Measurements from ENCODE around the gene ETV7. TPM values are rescaled to one million over a fixed set of nuclear protein-coding genes. Genes with fewer than 3 reads are reported as not detected.
"Not testable (repeated sequence)": the region's sequence is repeated elsewhere in the genome, so short reads cannot be mapped to it uniquely, and the experiment has no call there.

The ETV7 gene
- total and polyA plus RNA-seq, 8 donors: 0.16 to 4.6 (median 1.1) TPM

GRCh38 chr6:36340306-36340617 is 47.2 kb downstream of the ETV7 start:
- no peak for TF ChIP-seq CTCF (IDR thresholded peaks at IDR 0.05)
- H3K27me3 ChIP-seq: no peaks in the 10 kb centered on the region
- 65 to 71% methylated on average over 12 of the region's 12 CpGs for WGBS, 2 donors
- DNase-seq (no peak), ATAC-seq (no peak), FAIRE-seq (no peak)
- no peaks in the 10 kb centered on the region for H3K9me3 ChIP-seq
- peak overlapping the region in 1 of 4 donors; percentile 27 for H3K27ac ChIP-seq
- no peaks in the 10 kb centered on the region for H3K4me1 ChIP-seq
- no peaks in the 10 kb centered on the region for H3K36me3 ChIP-seq
- no peak overlapping the region for H3K4me3 ChIP-seq
- intact Hi-C loops (cut with DNase I): no loop called here

GRCh38 chr6:36339146-36339545 is 48.3 kb downstream of the ETV7 start:
- WGBS, 2 donors: 73 to 80% methylated on average over 12 of the region's 12 CpGs
- Histone ChIP-seq H3K9me3 (no peaks in the 10 kb centered on the region), H3K4me1 (peaks cover 0 to 10% (median 4%) of the 10 kb centered on the region in 3 donors), H3K4me3 (no peak overlapping the region), H3K36me3 (no peaks in the 10 kb centered on the region), H3K27ac (no peak overlapping the region), H3K27me3 (no peaks in the 10 kb centered on the region)
- FAIRE-seq (no peak), DNase-seq (no peak), ATAC-seq (no peak)
- intact Hi-C loops (cut with DNase I): no loop called here
- TF ChIP-seq CTCF (IDR thresholded peaks at IDR 0.05): no peak

- H3K4me1 ChIP-seq: peaks cover 0 to 14% (median 13%) of the 10 kb centered on the region in 3 donors
Observed at GRCh38 chr6:36338223-36338622, 49.2 kb downstream of the ETV7 start.

GRCh38 chr6:36337814-36338213 is 49.7 kb downstream of the ETV7 start:
- no peaks in the 10 kb centered on the region for H3K36me3 ChIP-seq
- H3K27ac ChIP-seq: no peak overlapping the region
- no peak for FAIRE-seq
- DNase-seq: no peak
- WGBS, 2 donors: 95 to 97% methylated on average over 1 of the region's 1 CpG
- ATAC-seq: no peak
- intact Hi-C loops (cut with DNase I): no loop called here
- no peaks in the 10 kb centered on the region for H3K27me3 ChIP-seq
- TF ChIP-seq CTCF (IDR thresholded peaks at IDR 0.05): no peak
- peaks cover 0 to 16% (median 16%) of the 10 kb centered on the region in 3 donors for H3K4me1 ChIP-seq
- H3K9me3 ChIP-seq: no peaks in the 10 kb centered on the region
- no peak overlapping the region for H3K4me3 ChIP-seq

More at GRCh38 chr6:36338223-36338622, 49.2 kb downstream of the ETV7 start:
- H3K36me3 ChIP-seq; H3K27ac ChIP-seq; H3K9me3 ChIP-seq; H3K27me3 ChIP-seq; H3K4me3 ChIP-seq; FAIRE-seq; intact Hi-C loops (cut with DNase I); DNase-seq; ATAC-seq: not testable (repeated sequence)
- WGBS, 2 donors: 48 to 85% methylated on average over 1 of the region's 1 CpG

- peak within 1 kb of the TSS in 2 of 4 donors; percentile 50 to 86 for H3K27ac ChIP-seq
- no peaks in the 10 kb centered on the region for H3K36me3 ChIP-seq
- H3K4me3 ChIP-seq: peak within 1 kb of the TSS in 2 of 4 donors; percentile 6 to 33
- peak in 2 of 4 donors; percentile 59 to 61 for ATAC-seq
- no peak for TF ChIP-seq CTCF (IDR thresholded peaks at IDR 0.05)
- no peaks in the 10 kb centered on the region for H3K9me3 ChIP-seq
- 72% methylated on average over 3 of the region's 3 CpGs for WGBS, 2 donors
- intact Hi-C loops (cut with DNase I): no loop called here
- no peak for FAIRE-seq
- H3K27me3 ChIP-seq: no peaks in the 10 kb centered on the region
- peak in 1 of 6 donors; percentile 68 for DNase-seq
- peaks cover 0 to 17% (median 16%) of the 10 kb centered on the region in 3 donors for H3K4me1 ChIP-seq
Observed at GRCh38 chr6:36336779-36337241, 50.7 kb downstream of the ETV7 start, which contains the start of gene BNIP5. Gene BNIP5 (minus strand): TSS chr6:36336888. CDS start chr6:36330690, 6,198 bp downstream.

Data from pancreas (tissue), 10 donors.